ENCODE measurements around the gene KIAA1671. TPM values are rescaled to one million over a fixed set of nuclear protein-coding genes. Genes with fewer than 3 reads are reported as not detected.

KIAA1671 gene
- total RNA-seq, 4 donors from 2014 or later, result 30.6 to 52.7 (median 39.9) TPM

DNA sequence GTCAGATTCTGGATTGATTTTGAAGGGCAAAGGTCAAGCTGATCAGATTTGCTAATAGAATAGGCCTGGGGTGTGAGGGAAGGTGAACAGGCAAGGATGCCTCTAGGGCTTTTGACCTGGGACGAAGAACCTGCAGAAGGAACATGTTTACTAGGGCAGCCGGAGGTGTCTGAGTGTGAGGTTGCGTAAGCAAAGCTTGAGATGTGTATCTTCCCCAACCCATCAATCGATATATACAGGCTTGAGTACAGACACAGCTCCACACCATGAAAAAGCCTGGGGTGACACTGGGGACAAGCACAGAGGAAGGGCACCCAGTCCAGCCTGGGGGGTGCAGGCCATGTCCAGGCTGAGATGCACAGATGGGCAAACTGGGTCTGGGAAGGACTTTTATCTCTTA is 7.1 kb upstream of the KIAA1671 start:
- TF ChIP-seq, protein P1, sequence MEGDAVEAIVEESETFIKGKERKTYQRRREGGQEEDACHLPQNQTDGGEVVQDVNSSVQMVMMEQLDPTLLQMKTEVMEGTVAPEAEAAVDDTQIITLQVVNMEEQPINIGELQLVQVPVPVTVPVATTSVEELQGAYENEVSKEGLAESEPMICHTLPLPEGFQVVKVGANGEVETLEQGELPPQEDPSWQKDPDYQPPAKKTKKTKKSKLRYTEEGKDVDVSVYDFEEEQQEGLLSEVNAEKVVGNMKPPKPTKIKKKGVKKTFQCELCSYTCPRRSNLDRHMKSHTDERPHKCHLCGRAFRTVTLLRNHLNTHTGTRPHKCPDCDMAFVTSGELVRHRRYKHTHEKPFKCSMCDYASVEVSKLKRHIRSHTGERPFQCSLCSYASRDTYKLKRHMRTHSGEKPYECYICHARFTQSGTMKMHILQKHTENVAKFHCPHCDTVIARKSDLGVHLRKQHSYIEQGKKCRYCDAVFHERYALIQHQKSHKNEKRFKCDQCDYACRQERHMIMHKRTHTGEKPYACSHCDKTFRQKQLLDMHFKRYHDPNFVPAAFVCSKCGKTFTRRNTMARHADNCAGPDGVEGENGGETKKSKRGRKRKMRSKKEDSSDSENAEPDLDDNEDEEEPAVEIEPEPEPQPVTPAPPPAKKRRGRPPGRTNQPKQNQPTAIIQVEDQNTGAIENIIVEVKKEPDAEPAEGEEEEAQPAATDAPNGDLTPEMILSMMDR (IDR thresholded peaks at IDR 0.05), result no peak
- TF ChIP-seq EP300 (IDR thresholded peaks at IDR 0.05), result no peak
- TF ChIP-seq POLR2A (IDR thresholded peaks at IDR 0.05), result no peak
- H3K9me3 ChIP-seq, result no peaks in the 10 kb centered on the region
- H3K4me3 ChIP-seq, result no peak overlapping the region
- peaks cover 0 to 6% (median 0%) of the 10 kb centered on the region in 4 donors for H3K4me1 ChIP-seq
- H3K36me3 ChIP-seq, result no peaks in the 10 kb centered on the region
- H3K27ac ChIP-seq, result no peak overlapping the region
- 89 to 94% methylated on average over 4 of the region's 4 CpGs for WGBS, 2 donors
- H3K27me3 ChIP-seq, result no peaks in the 10 kb centered on the region
- no peak for DNase-seq (ENCODE audit: low spot score in 2 of 2)

DNA sequence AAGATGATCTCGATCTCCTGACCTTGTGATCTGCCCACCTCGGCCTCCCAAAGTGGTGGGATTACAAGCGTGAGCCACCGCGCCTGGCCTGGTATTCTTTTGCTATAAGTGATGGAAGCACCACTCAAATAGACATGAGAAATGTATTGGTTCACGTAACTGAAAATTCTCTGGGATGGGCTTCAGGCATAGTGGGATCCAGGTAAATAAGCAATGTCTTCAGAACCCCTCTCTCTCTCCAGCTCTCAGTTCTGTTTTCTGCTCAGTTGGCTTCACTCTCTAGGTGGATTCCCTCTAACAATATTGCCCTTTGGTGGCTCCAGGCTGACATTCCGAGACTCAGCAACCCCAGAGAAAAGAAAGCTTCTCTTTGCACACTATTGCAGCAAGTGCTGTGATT is 5.1 kb upstream of the KIAA1671 start:
- Histone ChIP-seq H3K36me3 (no peaks in the 10 kb centered on the region), H3K27ac (no peak overlapping the region)
- DNase-seq (ENCODE audit: low spot score in 2 of 2), result no peak

DNA sequence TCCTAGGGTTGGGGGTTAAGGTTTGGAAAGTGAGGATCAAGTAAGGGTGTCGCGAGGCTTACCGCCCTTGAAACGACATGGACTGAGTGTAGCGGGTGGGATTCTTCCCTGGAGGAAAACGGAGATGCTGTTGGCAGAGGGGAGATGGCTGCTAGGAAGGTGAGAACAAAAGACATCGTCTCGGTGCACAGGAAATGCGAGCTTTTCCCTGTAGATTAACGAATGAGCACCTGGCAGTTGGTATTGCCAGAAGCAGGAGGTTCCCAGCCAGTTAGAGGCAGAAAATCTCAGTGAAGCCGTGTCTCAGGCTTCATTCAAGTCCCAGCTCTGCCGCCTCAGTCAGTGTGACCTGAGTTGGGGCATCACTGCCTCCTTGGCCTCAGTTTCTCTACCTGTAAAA is 4.6 kb upstream of the KIAA1671 start:
- Histone ChIP-seq H3K36me3 (no peaks in the 10 kb centered on the region), H3K4me1 (peaks cover 0 to 10% (median 0%) of the 10 kb centered on the region in 4 donors), H3K27me3 (no peaks in the 10 kb centered on the region), H3K27ac (no peak overlapping the region), H3K4me3 (no peak overlapping the region), H3K9me3 (no peaks in the 10 kb centered on the region)
- 71 to 72% methylated on average over 12 of the region's 12 CpGs for WGBS, 2 donors
- TF ChIP-seq, protein P1 (IDR thresholded peaks at IDR 0.05), result no peak
- TF ChIP-seq EP300 (IDR thresholded peaks at IDR 0.05), result no peak
- DNase-seq (ENCODE audit: low spot score in 2 of 2), result no peak

More for the DNA sequence above, 5.1 kb upstream of the KIAA1671 start:
- no peaks in the 10 kb centered on the region for H3K27me3 ChIP-seq
- H3K9me3 ChIP-seq, result no peaks in the 10 kb centered on the region
- TF ChIP-seq EP300 (IDR thresholded peaks at IDR 0.05), result no peak
- TF ChIP-seq, protein P1 (IDR thresholded peaks at IDR 0.05), result no peak
- no peak for TF ChIP-seq POLR2A (IDR thresholded peaks at IDR 0.05)
- H3K4me3 ChIP-seq, result no peak overlapping the region
- WGBS, 2 donors, result 85 to 92% methylated on average over 7 of the region's 7 CpGs
- peaks cover 0 to 10% (median 0%) of the 10 kb centered on the region in 4 donors for H3K4me1 ChIP-seq

DNA sequence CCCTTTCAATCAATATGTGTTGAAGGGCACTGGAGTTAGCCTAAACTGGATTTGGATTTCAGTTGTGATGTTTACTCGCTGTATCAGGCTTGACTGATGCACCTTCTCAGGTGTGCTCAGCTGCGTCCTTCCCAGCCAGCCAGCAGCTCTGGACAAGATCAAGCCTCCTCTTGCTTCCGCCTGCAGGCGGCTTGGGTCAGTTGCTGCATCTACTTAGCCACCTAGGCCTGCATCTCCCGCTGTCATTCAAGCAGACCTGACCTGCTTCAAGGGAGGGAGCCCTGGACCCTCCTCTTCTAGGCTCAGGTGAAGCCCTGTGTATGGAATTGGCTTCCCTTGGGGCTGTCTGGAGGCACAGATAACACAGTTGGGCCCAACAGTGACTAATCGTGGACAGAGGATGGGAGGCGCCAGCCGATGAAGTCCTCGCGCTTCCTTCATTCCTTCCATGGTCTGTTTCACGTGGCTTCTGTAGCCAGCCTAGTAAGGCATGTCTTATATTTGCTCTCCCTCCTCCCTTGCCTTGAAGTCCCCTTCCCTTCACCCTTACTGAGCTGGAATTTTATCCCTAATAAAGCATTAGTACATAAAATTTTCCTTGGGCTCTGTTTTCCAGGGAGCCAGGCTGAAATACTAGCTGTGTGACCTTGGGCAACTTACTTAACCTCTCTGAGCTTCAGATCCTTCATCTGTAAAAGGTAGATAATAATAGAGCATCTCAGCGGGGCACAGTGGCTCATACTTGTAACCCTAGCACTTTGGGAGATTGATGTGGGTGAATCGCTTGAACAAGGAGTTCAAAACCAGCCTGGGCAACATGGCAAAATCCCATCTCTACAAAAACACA is 3.9 kb upstream of the KIAA1671 start:
- Histone ChIP-seq H3K4me1 (peaks cover 0 to 14% (median 4%) of the 10 kb centered on the region in 4 donors), H3K9me3 (no peaks in the 10 kb centered on the region), H3K36me3 (no peaks in the 10 kb centered on the region), H3K4me3 (no peak overlapping the region), H3K27me3 (no peaks in the 10 kb centered on the region), H3K27ac (no peak overlapping the region)
- TF ChIP-seq POLR2A (IDR thresholded peaks at IDR 0.05) (no peak), EP300 (IDR thresholded peaks at IDR 0.05) (no peak)
- TF ChIP-seq, protein P1 (IDR thresholded peaks at IDR 0.05), result no peak
- DNase-seq (ENCODE audit: low spot score in 2 of 2), result no peak
- WGBS, 2 donors, result 88 to 92% methylated on average over 13 of the region's 13 CpGs

DNA sequence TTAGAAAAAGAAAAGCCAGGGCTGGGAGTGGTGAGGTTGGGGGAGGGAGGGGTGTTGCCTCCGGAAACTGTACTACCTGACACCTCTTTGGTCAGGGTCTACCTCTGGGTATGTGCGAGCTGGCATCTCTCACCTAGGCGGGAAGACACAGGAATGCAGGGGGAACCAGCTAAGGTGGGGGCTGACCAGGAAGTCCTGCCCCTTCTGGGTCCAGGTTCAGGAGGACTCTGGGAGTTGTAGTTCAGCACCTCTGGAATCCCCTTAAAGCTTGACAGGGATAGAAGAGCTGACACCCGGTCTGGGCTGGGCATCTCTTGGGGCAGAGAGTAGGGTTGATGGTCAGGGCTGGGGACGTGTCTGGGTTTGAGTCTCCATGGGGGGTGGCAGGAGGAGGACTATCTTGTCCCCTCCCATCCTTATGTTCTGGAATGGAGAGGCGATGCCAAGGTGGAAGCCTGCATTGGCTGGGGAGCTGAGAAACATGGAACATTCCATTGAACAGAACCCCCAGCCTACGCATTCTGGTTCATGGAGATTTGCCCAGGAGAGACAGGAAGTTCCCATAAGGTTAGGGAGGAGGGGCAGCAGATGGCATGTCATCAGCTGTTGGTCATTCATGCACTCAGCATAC is 2.1 kb upstream of the KIAA1671 start:
- WGBS, 2 donors, result 21 to 25% methylated on average over 7 of the region's 7 CpGs
- Histone ChIP-seq H3K36me3 (no peaks in the 10 kb centered on the region), H3K4me1 (peaks cover 0 to 32% (median 17%) of the 10 kb centered on the region in 4 donors), H3K4me3 (no peak overlapping the region), H3K9me3 (no peaks in the 10 kb centered on the region), H3K27ac (no peak overlapping the region), H3K27me3 (no peaks in the 10 kb centered on the region)
- TF ChIP-seq, protein P1 (IDR thresholded peaks at IDR 0.05), result no peak
- TF ChIP-seq EP300 (IDR thresholded peaks at IDR 0.05), result no peak
- no peak for DNase-seq (ENCODE audit: low spot score in 2 of 2)
